CD4-positive, alpha-beta T cell treated with Interleukin-4 for 1 hour (primary cell): ENCODE results near the gene MEOX1.

ENCODE experiments used
- DNase-seq, 2 donors: peaks; one replicate each; pipeline ENCODE4 v3.0.0-alpha.2; 2020 to 2022

MEOX1 gene

DNA sequence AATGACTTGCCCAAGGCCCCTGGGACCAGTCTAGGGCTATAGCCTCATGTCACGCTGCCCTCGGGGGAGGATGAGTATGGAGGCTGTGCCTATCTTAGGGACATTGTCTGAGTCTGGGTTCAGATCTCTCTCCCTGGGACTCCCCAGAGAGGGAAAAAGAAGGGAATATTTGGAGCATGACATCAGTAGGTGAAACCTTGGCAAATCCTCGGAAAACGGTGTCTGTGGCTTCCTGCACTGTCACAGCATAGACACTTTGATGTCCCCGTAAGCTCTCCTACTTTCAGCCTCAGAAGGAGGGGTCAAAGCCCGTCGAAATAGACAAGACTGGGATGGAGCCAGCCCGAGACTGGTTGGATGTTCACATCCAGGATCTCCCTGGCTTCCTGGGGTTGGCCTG lies 11.3 kb downstream of the MEOX1 start:
- no peak for DNase-seq

DNA sequence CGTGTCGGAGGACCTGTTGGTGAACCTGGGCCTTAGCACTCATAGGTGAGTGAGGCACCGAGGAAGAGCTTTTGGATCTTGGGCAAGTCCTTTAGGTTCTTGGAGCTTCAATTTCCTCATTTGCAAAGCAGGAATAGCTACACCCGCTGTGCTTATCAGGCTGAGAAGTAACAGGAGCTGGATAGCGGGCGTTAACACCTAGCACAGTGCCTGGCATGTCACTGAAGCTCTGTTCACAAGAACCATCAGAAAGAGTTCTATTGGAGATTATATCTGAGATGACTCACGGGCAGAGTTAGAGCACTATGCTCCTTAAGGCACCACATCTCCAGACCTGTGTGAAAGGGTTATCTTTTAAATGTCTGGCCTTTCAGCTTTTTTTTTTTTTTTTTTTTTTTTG lies 12.8 kb downstream of the MEOX1 start:
- no peak for DNase-seq

GRCh38 chr17:43645765-43646481 lies 15.8 kb downstream of the MEOX1 start:
- DNase-seq = peak in 1 of 2 donors; percentile 16

GRCh38 chr17:43645450-43645764 lies 16.3 kb downstream of the MEOX1 start:
- DNase-seq = no peak

DNA sequence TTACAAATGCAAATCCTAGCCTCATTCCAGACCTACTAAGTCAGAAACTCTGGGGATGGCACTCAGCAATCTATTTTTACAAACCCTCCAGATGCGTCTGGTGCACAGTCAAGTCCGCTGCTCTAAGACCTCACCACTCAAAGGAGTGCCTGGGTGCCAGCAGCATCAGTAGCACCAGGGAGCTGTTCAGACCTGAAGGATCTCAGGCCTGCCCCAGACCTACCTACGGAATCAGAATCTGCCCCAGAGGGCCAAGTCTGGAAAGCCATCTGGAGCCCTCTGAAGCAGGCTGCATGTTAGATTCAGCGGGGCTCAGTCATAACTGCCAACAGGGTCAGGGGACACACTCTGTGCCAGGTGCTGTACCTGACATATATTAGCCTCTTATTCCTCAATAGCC lies 17.6 kb downstream of the MEOX1 start:
- no peak for DNase-seq

DNA sequence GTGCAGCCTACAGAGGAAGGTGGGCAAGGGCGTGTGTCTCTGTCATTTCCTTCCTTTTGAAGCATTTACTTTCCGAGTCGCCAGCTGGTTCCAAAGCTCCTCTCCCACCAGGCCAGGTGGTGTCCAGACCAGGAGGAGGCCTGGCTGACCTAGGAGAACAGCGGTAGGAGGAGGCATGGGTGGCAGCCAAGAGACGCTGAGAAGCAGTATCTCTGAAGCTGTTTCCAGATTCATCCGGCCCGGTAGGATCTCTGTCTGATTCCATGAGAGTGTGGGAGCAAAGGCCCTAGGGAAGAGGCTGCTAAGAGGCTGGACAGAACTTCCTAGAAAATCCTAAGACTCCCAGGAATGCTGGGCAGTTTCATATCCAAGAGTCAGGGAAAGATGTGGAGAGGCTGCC lies 20.3 kb downstream of the MEOX1 start:
- DNase-seq = no peak

DNA sequence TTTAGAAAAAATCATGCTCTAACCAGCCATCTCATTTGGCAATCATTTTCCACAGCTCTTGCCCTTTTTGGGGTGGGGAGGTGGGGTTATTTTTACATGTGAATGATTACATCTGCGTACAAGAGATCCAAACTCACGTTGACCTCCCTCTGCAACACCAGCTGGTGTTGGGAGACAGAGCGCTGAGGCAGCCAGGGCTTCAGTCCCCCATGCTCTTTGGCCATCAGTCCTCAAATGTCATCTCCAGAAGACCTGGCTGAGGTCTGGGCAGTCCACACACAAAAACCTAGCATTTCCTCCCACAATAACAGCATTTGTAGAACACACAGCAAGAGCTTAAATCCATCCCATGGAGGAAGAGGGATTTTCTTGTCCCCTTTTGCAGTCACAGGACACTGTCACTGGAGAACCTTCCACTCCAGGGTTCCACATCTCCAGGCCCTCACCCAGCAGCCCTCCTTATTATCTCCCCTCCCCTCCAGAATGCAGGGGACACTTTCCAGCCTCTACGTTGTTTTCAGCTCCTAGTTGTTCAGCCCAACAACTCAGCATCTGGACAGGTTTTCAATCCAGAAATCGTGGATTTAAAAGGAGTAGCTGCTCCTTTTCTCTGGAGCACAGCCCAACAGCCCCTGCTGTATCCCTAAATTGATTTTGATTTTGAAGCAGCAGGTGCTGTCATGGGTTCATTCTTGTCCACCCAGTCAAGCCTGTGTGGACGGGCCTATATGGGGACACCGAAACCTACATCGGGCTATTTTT lies 21.1 kb downstream of the MEOX1 start:
- no peak for DNase-seq

DNA sequence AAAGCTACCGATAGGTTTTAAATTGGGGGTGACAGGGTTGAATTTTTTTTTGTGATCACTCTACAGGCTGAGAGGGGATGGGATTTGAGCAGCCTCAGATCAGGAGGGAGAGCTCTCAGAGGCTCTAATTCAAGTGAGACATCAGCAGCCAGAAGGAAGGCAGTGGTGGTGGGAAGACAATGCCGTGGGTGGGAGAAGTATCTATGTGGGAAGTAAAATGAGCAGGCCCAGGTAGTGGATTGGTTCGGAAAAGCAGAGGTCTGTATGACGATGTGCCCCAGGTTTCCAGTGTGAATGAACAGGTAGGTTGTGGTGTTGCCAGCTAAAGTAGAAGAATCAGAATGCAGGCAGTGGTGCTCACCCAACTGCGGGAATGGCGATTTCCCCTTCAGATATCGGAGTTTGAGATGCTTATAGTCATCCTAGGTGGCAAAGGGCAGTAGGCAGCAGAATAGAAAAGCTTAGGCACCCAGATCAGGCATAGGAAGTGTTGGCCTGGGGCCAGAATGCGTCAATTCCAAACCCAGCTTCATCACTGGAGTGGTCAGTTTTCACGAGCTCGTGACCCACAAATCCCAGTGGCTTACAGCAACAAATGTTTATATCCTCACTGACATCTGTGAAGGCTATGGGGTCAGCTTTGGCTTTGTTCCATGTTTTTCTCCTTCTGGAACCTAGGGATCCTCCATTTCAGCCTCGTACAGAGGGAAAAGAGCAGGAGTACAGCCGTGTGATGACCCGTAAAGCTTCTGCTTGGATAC lies 24.0 kb downstream of the MEOX1 start:
- DNase-seq = no peak

DNA sequence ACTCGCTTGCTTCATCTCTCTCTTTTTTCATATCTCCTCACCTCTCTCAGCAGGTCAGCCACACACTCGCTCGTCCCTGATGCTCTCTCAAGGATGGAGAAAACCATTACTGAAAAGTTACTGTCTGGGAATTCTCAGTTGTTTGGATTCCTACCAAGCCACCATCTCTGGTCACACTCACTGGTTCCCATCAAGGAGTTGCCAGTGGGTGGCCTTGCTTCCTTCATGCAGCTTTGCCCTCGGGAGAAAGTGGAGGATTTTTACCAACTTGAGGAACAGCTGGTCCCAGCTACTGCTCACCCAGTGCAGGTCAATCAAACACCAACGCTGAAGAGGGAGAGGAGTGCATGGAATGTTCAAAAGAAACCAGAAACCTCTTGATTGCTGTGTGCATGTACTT lies 25.3 kb downstream of the MEOX1 start:
- no peak for DNase-seq

GRCh38 chr17:43634591-43635125 lies 27.1 kb downstream of the MEOX1 start:
- DNase-seq = no peak

- no peak for DNase-seq
Observed at GRCh38 chr17:43632221-43632620, 29.5 kb downstream of the MEOX1 start.

DNA sequence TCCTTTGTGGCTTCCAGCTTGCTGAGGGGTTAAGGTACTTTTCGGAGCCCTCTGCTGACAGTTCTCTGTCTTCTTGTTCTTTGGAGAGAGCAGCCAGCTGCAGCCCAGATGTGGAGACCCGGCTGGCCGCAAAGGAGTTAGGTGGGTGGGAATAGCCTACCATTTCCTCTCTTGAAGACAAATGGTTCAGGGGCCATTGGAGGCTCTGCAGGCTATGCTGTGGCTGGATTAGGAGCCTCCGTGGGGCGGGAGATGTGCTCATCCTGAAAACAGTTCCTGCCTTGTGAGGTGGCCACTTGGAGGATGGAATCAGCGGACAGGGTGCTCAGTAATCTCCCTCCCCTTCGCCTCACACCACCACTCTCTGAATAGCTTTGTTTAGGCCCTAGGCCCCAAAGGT lies 30.3 kb downstream of the MEOX1 start:
- DNase-seq = no peak

- DNase-seq = no peak
Observed at GRCh38 chr17:43628089-43628650, 33.6 kb downstream of the MEOX1 start.

- DNase-seq = no peak
Observed at GRCh38 chr17:43627653-43628052, 34.1 kb downstream of the MEOX1 start.

DNA sequence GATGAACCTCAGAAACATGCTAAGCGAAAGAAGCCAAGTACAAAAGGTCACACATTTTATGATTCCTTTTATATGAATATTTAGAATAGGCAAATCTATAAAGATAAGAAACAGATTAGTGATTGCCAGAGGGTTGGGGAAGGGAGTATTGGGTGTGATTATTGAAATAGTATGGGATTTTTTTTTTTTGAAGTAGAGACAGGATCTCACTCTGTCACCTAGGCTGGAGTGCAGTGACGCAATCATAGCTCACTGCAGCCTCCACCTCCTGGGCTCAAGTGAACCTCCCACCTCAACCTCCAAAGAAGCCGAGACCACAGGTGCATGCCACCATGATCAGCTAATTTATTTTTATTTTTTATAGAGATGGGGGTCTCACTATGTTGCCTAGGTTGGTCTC lies 35.7 kb downstream of the MEOX1 start:
- no peak for DNase-seq

DNA sequence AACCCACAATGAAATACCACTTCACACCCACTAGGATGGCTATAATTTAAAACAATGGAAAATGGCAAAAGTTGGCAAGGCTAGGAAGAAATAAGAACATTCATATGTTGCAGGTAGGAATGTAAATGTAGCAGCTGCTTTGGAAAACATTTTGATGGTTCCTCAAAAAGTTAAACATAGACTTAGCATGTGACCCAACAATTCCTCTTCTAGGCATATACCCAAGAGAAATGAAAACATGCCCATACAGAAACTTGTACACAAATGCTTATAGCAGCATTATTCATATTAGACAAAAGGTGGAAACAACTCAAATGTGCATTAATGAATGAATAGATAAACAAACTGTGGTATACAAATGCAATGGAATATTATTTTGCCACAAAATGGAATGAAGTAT lies 36.1 kb downstream of the MEOX1 start:
- DNase-seq = no peak

DNA sequence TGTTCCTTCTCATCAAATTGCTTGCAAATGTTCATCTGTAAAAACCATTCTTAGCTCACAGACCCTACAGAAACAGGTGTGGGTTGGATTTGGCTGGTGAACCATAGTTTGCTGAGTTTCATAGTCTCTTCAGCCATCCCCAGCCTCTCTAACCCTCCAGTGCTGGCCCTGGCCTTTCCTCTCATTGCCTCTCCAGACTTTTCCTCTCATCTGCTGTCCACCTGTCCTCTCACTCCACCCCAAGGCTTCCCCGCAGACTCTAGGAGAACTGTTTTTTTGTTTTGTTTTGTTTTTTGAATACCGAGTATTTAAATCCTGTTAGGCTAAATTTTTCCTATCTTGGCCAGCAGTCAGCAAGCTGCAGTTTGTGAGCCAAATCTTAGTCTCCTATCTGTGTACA lies 41.1 kb downstream of the MEOX1 start:
- no peak for DNase-seq

DNA sequence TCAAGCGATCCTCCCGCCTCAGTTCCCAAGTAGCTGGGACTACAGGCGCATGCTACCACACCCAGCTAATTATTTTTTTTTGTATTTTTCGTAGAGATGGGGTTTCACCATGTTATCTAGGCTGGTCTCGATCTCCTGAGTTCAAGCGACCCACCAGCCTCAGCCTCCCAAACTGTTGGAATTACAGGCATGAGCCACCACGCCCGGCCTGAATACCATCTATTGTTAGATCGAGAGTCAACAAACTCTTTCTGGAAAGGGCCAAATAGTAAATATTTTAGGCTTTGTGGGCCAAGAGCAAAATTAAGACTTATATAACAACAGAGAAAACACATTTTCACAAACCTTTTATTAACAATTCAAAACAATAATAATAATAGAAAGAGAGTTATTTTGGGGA lies 41.6 kb downstream of the MEOX1 start:
- no peak for DNase-seq

GRCh38 chr17:43619705-43620104 lies 42.0 kb downstream of the MEOX1 start:
- no peak for DNase-seq

DNA sequence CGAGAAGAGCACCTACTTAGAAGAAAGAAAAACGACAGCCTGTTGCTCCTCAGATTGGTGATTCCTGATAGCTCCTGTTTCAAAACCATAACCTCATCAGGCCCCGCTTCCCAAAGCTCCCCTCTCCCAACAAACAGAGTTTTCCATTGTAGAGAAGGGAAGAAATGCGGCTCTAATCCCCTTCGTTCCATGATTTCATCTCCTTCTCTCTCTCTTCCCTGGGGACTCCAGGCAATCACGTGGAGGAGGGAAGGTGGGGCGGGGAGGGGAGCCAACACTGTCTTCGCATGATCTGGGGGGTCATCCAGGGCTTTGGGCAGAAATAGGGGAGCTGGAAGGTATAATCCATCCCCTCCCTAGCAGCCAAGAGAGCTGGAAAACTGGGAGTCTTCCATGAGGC lies 43.4 kb downstream of the MEOX1 start:
- no peak for DNase-seq

DNA sequence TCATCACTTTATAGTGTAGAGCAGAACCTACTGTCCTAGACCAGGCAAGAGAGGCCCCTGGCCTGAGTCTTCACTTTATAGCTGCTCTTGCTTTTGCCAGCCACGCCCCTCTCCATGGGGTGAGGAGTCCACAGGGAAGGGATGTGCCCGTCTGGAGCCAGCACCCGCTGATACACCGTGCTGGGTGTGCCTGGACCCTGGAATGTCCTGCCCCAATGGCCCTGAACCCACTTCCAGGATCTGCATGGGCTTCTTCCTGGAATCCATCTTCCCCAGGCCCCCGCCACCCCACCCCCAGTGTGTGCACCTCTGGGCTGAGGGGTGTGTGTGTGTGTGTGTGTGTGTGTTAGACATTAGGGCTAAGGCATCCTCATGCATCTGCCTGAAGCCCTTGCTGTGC lies 44.9 kb downstream of the MEOX1 start:
- DNase-seq = no peak

DNA sequence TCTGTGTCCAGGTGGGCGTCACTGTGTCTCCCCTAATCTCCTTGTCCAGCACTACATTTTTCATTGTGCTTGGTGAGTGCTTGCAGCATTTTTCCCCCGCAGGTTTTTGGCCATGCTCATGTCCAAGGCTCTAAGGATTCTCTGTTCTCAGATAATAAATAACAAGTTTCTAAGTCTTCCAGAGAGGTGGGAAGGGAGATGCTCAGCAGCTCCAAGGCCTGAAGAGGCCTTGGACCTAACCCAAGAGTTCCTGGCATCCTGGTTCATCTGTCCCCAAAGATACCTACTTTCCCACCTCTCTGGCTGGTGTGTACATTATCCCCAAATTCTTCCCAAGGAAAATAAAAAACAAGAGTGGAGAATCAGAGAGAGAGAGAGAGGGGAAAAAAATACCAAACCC lies 45.3 kb downstream of the MEOX1 start:
- DNase-seq = no peak

- DNase-seq = no peak
Observed at GRCh38 chr17:43616029-43616351, 45.7 kb downstream of the MEOX1 start.
